KMS-11 (cell line): Measurements from ENCODE around the gene ERMARD.

Experiments
- H2AFZ ChIP-seq: fragments of 200-600 bp; sonication (generic); 2 replicates; pipeline ENCODE4 v1.6.1; 2016; ENCODE audit warnings: antibody characterized with exemption, mixed run types, low read depth
- H3K27ac ChIP-seq: fragments of 200-600 bp; sonication (generic); 2 replicates; pipeline ENCODE4 v1.6.1; 2016; ENCODE audit warnings: mild to moderate bottlenecking, mixed run types
- H3K27me3 ChIP-seq: fragments of 200-600 bp; sonication (generic); 2 replicates; pipeline ENCODE4 v1.6.1; 2017; ENCODE audit warnings: mild to moderate bottlenecking, low read depth, mixed run types, moderate library complexity; ENCODE audit not compliant: insufficient read depth
- H3K36me3 ChIP-seq: fragments of 200-600 bp; sonication (generic); 2 replicates; pipeline ENCODE4 v1.6.1; 2017; ENCODE audit warnings: mild to moderate bottlenecking, mixed run types; ENCODE audit not compliant: insufficient read depth
- H3K4me1 ChIP-seq: fragments of 200-600 bp; sonication (generic); 2 replicates; pipeline ENCODE4 v1.6.1; 2016; ENCODE audit warnings: mild to moderate bottlenecking, low read depth, mixed run types; ENCODE audit not compliant: poor library complexity, severe bottlenecking
- H3K4me2 ChIP-seq: fragments of 200-600 bp; sonication (generic); 2 replicates; pipeline ENCODE4 v1.7.0; 2016; ENCODE audit warnings: mild to moderate bottlenecking, mixed run types
- H3K4me3 ChIP-seq: fragments of 200-600 bp; sonication (generic); IDR thresholded peaks from 2 replicates; pipeline ENCODE4 v1.6.1; 2017; ENCODE audit warnings: low read depth, low read length, mixed read lengths; ENCODE audit not compliant: insufficient read depth
- H3K79me2 ChIP-seq: fragments of 200-600 bp; sonication (generic); 2 replicates; pipeline ENCODE4 v1.6.1; 2016; ENCODE audit warnings: low read depth, mixed run types; ENCODE audit not compliant: insufficient read depth
- H3K9ac ChIP-seq: fragments of 200-600 bp; sonication (generic); 2 replicates; pipeline ENCODE4 v1.6.1; 2016; ENCODE audit warnings: mild to moderate bottlenecking, mixed run types
- H4K20me1 ChIP-seq: fragments of 200-600 bp; sonication (generic); 2 replicates; pipeline ENCODE4 v1.6.1; 2016; ENCODE audit warnings: mild to moderate bottlenecking, mixed run types; ENCODE audit not compliant: insufficient read depth
- CTCF ChIP-seq: fragments of 200-600 bp; sonication (generic); conservative IDR thresholded peaks from 2 replicates; pipeline ENCODE4 v1.6.1; 2017; ENCODE audit warnings: low read depth, mild to moderate bottlenecking, antibody characterized with exemption, low read length, moderate library complexity, mixed read lengths

ERMARD gene

GRCh38 chr6:169709293-169709692, 42.1 kb upstream of the ERMARD start:
- no peak overlapping the region for H3K4me2 ChIP-seq
- H3K79me2 ChIP-seq, result peaks cover 2% of the 10 kb centered on the region
- H3K4me1 ChIP-seq, result peaks cover 10% of the 10 kb centered on the region
- no peaks in the 10 kb centered on the region for H3K27me3 ChIP-seq
- no peak for TF ChIP-seq CTCF
- H3K36me3 ChIP-seq, result 0 out of 2 replicates have a peak, but pooled peaks cover 3% of the 10 kb centered on the region
- no peaks in the 10 kb centered on the region for H4K20me1 ChIP-seq
- no peak overlapping the region for H3K27ac ChIP-seq
- no peak overlapping the region for H3K4me3 ChIP-seq
- H3K9ac ChIP-seq, result no peak overlapping the region
- no peak overlapping the region for H2AFZ ChIP-seq

- Histone ChIP-seq H3K4me3 (no peak overlapping the region), H3K4me2 (no peak overlapping the region), H3K27me3 (no peaks in the 10 kb centered on the region), H3K4me1 (peaks cover 2% of the 10 kb centered on the region), H3K79me2 (no peaks in the 10 kb centered on the region; the same call in 1 of the 2 replicates), H3K36me3 (0 out of 2 replicates have a peak, but pooled peaks cover 3% of the 10 kb centered on the region), H3K9ac (no peak overlapping the region), H2AFZ (no peak overlapping the region), H4K20me1 (no peaks in the 10 kb centered on the region), H3K27ac (no peak overlapping the region)
- no peak for TF ChIP-seq CTCF
These were observed 41.4 kb upstream of the ERMARD start for GRCh38 chr6:169710009-169710408.

- Histone ChIP-seq H3K27me3 (no peaks in the 10 kb centered on the region), H3K9ac (no peak overlapping the region), H3K36me3 (0 out of 2 replicates have a peak, but pooled peaks cover 2% of the 10 kb centered on the region), H3K4me3 (no peak overlapping the region), H4K20me1 (no peaks in the 10 kb centered on the region), H3K27ac (no peak overlapping the region), H3K79me2 (peaks cover 21% of the 10 kb centered on the region), H2AFZ (no peak overlapping the region), H3K4me2 (no peak overlapping the region), H3K4me1 (no peaks in the 10 kb centered on the region)
- TF ChIP-seq CTCF, result no peak
These were observed 37.2 kb upstream of the ERMARD start for GRCh38 chr6:169714178-169714577.

- peaks cover 25% of the 10 kb centered on the region for H3K79me2 ChIP-seq
- no peak overlapping the region for H3K27ac ChIP-seq
- H3K4me2 ChIP-seq, result no peak overlapping the region
- H3K27me3 ChIP-seq, result no peaks in the 10 kb centered on the region
- 0 out of 2 replicates have a peak, but pooled peaks cover 2% of the 10 kb centered on the region for H3K36me3 ChIP-seq
- peaks cover 4% of the 10 kb centered on the region for H3K4me1 ChIP-seq
- no peaks in the 10 kb centered on the region for H4K20me1 ChIP-seq
- no peak overlapping the region for H3K4me3 ChIP-seq
- H3K9ac ChIP-seq, result no peak overlapping the region
- TF ChIP-seq CTCF, result no peak
- no peak overlapping the region for H2AFZ ChIP-seq
These were observed 36.8 kb upstream of the ERMARD start for GRCh38 chr6:169714595-169714994.
